ENCODE data around the gene MRTFB.

MRTFB gene

GRCh38 chr16:14186795-14187221 lies 115.7 kb downstream of the MRTFB start:
- POLR2A ChIA-PET: no interaction called here
- DNase-seq (ENCODE audit: extremely low spot score): no peak
- CTCF ChIA-PET: interaction anchor here (1.1 to 1.7 kb wide), 5 partner anchors 9 to 46 kb away, joined by 3 to 5 read pairs (median 4); no protein-coding TSS in a partner anchor
- no peak for TF ChIP-seq CTCF (IDR thresholded peaks at IDR 0.05; ENCODE audit: control extremely low read depth, extremely low read depth, low read depth, missing control alignments)

GRCh38 chr16:14187517-14188338 lies 116.6 kb downstream of the MRTFB start:
- ChIA-PET CTCF (interaction anchor here (1.4 to 1.7 kb wide), 2 partner anchors 18 to 47 kb away, joined by 3 read pairs; no protein-coding TSS in a partner anchor), POLR2A (no interaction called here)
- DNase-seq (ENCODE audit: extremely low spot score): no peak
- TF ChIP-seq CTCF (IDR thresholded peaks at IDR 0.05; ENCODE audit: control extremely low read depth, extremely low read depth, low read depth, missing control alignments): no peak

- TF ChIP-seq CTCF (IDR thresholded peaks at IDR 0.05; ENCODE audit: control extremely low read depth, extremely low read depth, low read depth, missing control alignments): no peak
- POLR2A ChIA-PET: no interaction called here
- CTCF ChIA-PET: interaction anchor here (2.1 kb wide), 1 partner anchor 10 kb away, joined by 8 read pairs; no protein-coding TSS in a partner anchor
- DNase-seq (ENCODE audit: extremely low spot score): peak; percentile 63
Observed at GRCh38 chr16:14193316-14193871, 122.3 kb downstream of the MRTFB start.

GRCh38 chr16:14194721-14195120 lies 123.6 kb downstream of the MRTFB start:
- TF ChIP-seq CTCF (IDR thresholded peaks at IDR 0.05; ENCODE audit: control extremely low read depth, extremely low read depth, low read depth, missing control alignments): no peak
- no peak for DNase-seq (ENCODE audit: extremely low spot score)
- ChIA-PET POLR2A (no interaction called here), CTCF (no interaction called here)

GRCh38 chr16:14196011-14196410 lies 124.9 kb downstream of the MRTFB start:
- ChIA-PET POLR2A (no interaction called here), CTCF (interaction anchor here (0.7 to 1.4 kb wide), 2 partner anchors 9 to 91 kb away, joined by 3 to 4 read pairs; no protein-coding TSS in a partner anchor)
- no peak for TF ChIP-seq CTCF (IDR thresholded peaks at IDR 0.05; ENCODE audit: control extremely low read depth, extremely low read depth, low read depth, missing control alignments)
- DNase-seq (ENCODE audit: extremely low spot score): no peak

- ChIA-PET POLR2A (interaction anchor here (0.7 kb wide), 1 partner anchor 136 kb away, joined by 8 read pairs; no protein-coding TSS in a partner anchor), CTCF (interaction anchor here (1.0 to 1.4 kb wide), 2 partner anchors 10 to 12 kb away, joined by 3 to 4 read pairs; no protein-coding TSS in a partner anchor)
- peak; percentile 15 for DNase-seq (ENCODE audit: extremely low spot score)
- no peak for TF ChIP-seq CTCF (IDR thresholded peaks at IDR 0.05; ENCODE audit: control extremely low read depth, extremely low read depth, low read depth, missing control alignments)
Observed at GRCh38 chr16:14196539-14196938, 125.4 kb downstream of the MRTFB start.

All from GM10248 (cell line).